VCaP (cell line): ENCODE measurements around the gene IGFL4.

Source experiments
- H3K27ac ChIP-seq: fragments of 450-650 bp; 2 replicates; pipeline ENCODE4 v1.5.1; 2017
- TF ChIP-seq, protein P1 (sequence below): fragments of 450-650 bp; conservative IDR thresholded peaks from 2 replicates; pipeline ENCODE4 v1.5.1; 2017; ENCODE audit warnings: mild to moderate bottlenecking, moderate library complexity

Gene IGFL4

DNA sequence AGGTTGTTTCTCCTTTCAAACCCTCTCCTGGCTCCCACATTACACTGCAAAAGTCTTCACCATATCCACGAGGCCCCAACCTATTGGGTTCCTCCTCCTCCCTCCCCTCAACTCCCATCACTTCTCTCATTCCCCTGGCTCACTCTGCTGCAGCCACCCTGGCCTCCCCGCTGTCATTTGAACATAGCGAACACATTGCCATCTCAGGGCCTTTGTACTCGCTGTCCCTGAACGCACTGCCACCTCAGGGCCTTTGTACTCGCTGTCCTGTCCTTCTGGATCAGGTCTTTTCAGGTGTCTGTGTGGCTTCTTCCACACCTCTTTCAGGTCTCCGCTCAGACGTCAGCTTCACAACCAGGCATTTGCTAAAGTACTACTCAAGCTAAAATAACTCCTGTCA lies 43.9 kb downstream of the IGFL4 start:
- no peak overlapping the region for H3K27ac ChIP-seq
- TF ChIP-seq, protein P1, sequence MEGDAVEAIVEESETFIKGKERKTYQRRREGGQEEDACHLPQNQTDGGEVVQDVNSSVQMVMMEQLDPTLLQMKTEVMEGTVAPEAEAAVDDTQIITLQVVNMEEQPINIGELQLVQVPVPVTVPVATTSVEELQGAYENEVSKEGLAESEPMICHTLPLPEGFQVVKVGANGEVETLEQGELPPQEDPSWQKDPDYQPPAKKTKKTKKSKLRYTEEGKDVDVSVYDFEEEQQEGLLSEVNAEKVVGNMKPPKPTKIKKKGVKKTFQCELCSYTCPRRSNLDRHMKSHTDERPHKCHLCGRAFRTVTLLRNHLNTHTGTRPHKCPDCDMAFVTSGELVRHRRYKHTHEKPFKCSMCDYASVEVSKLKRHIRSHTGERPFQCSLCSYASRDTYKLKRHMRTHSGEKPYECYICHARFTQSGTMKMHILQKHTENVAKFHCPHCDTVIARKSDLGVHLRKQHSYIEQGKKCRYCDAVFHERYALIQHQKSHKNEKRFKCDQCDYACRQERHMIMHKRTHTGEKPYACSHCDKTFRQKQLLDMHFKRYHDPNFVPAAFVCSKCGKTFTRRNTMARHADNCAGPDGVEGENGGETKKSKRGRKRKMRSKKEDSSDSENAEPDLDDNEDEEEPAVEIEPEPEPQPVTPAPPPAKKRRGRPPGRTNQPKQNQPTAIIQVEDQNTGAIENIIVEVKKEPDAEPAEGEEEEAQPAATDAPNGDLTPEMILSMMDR: no peak

DNA sequence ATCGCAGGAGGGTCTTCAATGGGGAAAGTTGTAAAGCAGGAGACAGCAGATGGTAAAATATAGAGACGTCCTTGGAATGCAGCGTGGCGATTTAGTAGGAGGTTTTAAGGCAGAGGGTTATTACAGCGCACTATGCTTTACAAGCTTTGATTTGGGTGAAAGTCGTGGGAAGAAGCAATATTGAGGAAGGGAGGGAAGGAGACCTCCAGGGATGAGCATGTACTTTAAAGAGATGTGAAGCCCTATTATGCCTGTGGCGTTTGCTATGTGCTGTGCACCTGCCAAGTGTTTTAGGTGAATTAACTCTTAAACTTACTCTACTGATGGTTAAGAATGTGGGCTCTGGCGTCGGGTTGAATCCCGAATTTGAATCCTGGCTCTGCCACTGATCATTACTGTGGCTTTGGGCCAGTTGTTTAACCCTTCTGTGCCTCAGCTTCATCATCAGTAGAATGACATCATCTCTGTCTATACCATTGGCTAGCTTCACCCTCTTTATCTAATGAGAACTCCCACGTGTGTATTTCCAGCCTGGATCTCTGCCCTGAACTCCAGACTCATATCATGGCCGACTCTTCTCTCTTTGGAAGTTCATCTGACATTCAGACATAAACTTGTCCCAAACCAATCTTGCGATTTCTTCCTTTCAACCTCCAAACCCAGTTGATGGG lies 45.0 kb downstream of the IGFL4 start:
- TF ChIP-seq, protein P1: no peak
- H3K27ac ChIP-seq: peak overlapping the region; percentile 64; the same call in 1 of the 2 replicates

DNA sequence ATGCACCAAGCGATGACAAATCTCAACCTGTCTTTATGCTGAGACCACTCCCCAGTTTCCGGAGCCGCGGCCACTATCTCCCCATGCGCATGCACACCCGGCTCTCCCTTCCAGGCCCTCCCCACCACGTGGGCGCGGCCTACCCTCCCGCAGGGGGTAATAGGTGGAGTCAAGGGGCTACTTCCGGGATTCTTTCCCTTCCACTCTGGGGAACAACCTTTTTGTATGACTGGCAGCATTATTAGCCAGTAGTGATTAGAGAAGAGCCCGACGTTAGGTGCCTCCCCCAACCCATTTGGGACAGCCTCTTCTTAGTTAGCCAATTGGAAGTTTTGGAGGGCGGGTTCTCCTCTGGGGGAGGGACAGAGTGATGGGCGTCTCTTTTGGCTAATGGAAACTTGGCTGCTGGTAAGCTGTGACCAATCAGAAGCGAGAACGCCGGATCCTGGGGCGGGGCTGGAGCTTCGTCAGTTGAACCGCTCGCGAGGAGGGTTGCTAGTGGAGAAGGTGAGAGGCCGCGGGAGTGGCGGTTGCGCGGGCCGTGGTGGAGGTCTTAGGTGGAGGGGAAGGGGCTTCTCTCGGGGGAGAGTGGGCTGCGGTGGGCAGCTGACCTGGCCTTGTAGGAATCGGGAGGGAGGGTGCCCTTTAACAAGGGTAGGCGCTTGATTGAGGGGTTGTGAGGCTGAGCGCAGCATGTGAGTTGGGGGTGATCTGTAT lies 45.6 kb downstream of the IGFL4 start, which contains the start of gene CCDC61:
CCDC61 (plus strand) TSS at position 470 of the 717 bp plus-strand sequence. CDS start 7,552 bp downstream, outside the sequence.
- H3K27ac ChIP-seq: peak within 1 kb of the TSS; percentile 64
- TF ChIP-seq, protein P1: no peak

DNA sequence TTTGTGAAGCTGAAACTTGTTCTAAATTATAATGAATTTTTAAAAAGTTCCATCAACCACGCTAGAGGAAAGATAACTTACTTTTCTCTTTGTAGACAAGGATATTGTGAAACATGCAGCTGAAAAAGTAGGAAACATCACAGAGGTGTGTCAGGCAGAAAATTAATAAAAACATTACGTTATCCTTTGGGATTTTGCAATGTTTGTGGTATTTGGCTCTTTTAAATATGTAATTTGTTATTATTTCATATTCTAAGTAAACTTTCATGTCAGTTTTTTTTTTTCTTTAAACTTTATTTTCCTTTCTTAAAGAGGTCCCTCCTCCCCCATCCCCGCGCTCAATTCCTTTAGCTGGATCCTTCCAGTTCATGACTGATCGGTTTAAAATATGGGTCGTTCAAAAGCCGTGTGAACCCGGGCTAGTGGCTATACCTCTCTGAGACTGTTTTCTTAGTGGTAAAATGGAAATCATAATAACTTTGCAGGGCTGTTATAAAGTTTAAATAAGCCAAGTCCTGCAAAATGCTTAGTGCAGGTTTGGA lies 46.3 kb downstream of the IGFL4 start:
- TF ChIP-seq, protein P1: no peak
- peak overlapping the region; percentile 64 for H3K27ac ChIP-seq

DNA sequence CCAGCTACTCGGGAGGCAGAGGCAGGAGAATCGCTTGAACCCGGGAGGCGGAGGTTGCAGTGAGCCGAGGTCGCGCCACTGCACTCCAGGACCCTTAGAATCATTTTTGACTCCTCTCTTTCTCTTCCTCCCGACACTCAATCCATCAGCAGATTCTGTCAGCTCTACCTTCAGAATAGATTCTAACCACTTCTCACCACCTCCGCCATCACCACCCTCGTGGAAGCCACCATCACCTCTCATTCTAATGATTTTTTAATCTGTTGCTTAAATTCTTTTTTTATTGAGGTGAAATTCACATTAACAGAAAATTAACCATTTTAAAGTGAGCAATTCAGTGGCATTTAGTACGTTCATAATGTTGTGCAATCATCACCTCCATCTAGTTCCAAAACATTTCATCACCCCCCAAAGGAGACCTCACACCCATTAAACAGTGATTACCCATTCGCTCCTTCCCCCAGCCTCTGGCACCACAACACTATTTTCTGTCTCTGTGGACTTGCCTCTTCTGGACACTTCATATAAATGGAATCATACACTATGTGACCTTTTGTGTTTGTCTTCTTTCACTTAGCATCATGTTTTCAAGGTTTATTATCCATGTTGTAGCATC lies 50.6 kb downstream of the IGFL4 start:
- TF ChIP-seq, protein P1: no peak
- no peak overlapping the region for H3K27ac ChIP-seq
